Left ventricle myocardium inferior (tissue), 1 donor: ENCODE measurements around the gene BMP6. TPM values are rescaled to one million over a fixed set of nuclear protein-coding genes. Genes with fewer than 3 reads are reported as not detected.

Source experiments
- DNase-seq: peaks from one replicate; pipeline ENCODE4 v3.0.0-alpha.2; 2020
- H3K27ac ChIP-seq: fragments of 200-600 bp; replicated peaks from 2 replicates; pipeline ENCODE4 v1.8.0; 2021
- H3K27me3 ChIP-seq: fragments of 200-600 bp; 2 replicates; pipeline ENCODE4 v1.8.0; 2021; ENCODE audit warnings: low read depth
- H3K36me3 ChIP-seq: fragments of 200-600 bp; 2 replicates; pipeline ENCODE4 v1.8.0; 2021
- H3K4me1 ChIP-seq: fragments of 200-600 bp; 2 replicates; pipeline ENCODE4 v1.8.0; 2021
- H3K4me3 ChIP-seq: fragments of 200-600 bp; 2 replicates; pipeline ENCODE4 v1.8.0; 2021; ENCODE audit warnings: mild to moderate bottlenecking, moderate library complexity
- H3K9me3 ChIP-seq: fragments of 200-600 bp; replicated peaks from 2 replicates; pipeline ENCODE4 v1.8.0; 2021
- intact Hi-C: fragments of 100-400 bp; cut with micrococcal nuclease; formaldehyde crosslinking; loops from one replicate; pipeline ENCODE4 v1.11.0; 2022
- total RNA-seq: library from RNA; stranded (reverse); fragmentation: NEBNext Ultra II Directional; extraction: Animal tissue kit (Norgen Biotek cat#: 25700); gene quantifications from one replicate; pipeline ENCODE4 v1.2.1, GENCODE V29; 2021
- TF ChIP-seq, protein P1 (sequence below): fragments of 200-600 bp; IDR thresholded peaks from 2 replicates; pipeline ENCODE4 v1.8.0; 2021; ENCODE audit warnings: antibody characterized with exemption, mild to moderate bottlenecking, borderline replicate concordance
- donor health status: DM: no; HTN: yes; CAD: no; lungs with severe emphysema.

Gene BMP6
- total RNA-seq, 1 donor from 2014 or later, result 5.2 TPM

DNA sequence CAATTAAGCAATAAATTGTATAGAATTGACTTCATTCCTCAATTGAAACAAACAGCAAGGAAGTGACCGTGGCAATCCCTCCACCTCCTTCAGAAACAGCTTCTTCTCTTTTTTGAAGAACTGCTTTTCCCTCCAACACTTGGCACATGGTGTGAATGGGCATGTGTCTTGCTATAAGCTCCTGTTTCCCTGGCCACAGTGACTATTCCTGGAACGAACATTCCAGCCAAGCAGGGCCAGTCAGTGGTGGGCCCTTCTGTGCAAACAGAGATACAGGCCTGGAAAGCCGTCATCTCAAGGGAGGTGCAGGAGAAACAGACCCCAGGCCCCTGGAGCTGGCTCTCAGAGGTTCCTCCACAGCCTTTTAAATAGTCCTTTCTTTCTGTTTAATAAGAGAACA is 177.8 kb downstream of the BMP6 start:
- intact Hi-C loops, result no loop called here
- peaks cover 60% of the 10 kb centered on the region for H3K36me3 ChIP-seq
- no peaks in the 10 kb centered on the region for H3K9me3 ChIP-seq
- peaks cover 59% of the 10 kb centered on the region for H3K4me1 ChIP-seq
- TF ChIP-seq, protein P1, sequence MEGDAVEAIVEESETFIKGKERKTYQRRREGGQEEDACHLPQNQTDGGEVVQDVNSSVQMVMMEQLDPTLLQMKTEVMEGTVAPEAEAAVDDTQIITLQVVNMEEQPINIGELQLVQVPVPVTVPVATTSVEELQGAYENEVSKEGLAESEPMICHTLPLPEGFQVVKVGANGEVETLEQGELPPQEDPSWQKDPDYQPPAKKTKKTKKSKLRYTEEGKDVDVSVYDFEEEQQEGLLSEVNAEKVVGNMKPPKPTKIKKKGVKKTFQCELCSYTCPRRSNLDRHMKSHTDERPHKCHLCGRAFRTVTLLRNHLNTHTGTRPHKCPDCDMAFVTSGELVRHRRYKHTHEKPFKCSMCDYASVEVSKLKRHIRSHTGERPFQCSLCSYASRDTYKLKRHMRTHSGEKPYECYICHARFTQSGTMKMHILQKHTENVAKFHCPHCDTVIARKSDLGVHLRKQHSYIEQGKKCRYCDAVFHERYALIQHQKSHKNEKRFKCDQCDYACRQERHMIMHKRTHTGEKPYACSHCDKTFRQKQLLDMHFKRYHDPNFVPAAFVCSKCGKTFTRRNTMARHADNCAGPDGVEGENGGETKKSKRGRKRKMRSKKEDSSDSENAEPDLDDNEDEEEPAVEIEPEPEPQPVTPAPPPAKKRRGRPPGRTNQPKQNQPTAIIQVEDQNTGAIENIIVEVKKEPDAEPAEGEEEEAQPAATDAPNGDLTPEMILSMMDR, result no peak
- H3K27ac ChIP-seq, result no peak overlapping the region
- H3K4me3 ChIP-seq, result no peak overlapping the region
- no peak for DNase-seq
- H3K27me3 ChIP-seq, result no peaks in the 10 kb centered on the region

DNA sequence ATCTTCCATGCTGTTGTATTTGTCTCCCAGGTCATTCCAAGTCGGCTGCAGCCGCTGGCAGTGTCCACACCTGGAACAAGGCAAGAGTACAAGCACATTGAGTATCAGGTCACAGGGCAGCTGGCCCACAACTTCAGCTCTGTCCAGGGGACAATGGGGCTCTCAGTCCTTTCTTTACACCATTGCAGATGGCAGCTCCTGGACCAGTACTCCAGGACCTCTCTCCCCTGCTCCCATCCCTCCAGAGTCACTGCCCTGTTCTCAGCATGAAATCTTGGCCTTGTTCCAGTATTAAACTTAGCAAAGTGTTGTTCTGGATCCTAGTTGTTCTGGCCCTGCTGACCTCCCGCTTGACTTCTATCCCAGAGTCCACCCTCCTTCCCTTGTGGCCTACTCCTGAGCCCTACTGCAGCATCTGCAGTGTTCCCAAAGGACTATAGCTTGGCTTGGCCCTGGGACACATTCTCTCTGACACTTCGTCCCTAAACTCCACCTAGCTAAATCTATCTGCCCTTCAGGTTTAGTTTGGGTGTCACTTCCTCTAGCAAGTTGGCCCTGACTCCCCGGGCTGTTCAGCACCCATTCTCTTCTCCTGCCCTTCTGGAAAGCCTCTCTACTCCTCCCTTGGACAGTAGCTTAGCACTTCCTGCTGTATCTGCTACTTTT is 178.9 kb downstream of the BMP6 start:
- no peak overlapping the region for H3K4me3 ChIP-seq
- H3K36me3 ChIP-seq, result peaks cover 49% of the 10 kb centered on the region
- TF ChIP-seq, protein P1, result no peak
- H3K27me3 ChIP-seq, result no peaks in the 10 kb centered on the region
- DNase-seq, result no peak
- peaks cover 70% of the 10 kb centered on the region for H3K4me1 ChIP-seq
- intact Hi-C loops, result no loop called here
- no peaks in the 10 kb centered on the region for H3K9me3 ChIP-seq
- peak overlapping the region; percentile 53 for H3K27ac ChIP-seq

DNA sequence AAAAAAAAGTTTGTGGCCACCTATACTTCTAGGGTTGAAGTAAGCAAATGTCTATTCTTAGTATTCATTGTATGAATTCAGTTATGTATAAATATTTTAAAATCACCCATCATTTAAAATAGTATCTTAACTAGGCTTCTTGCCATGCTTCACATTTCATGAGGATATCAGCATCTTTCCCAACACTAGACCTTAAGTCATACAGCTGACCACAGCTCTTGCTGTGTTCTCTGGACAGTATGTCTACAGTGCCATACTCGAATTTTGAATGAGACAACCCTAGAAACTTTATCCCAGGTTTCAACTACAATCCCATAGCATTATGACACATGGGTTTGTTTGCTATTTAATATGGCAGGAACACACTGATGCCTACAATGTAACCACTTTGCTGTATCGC is 179.5 kb downstream of the BMP6 start:
- H3K27me3 ChIP-seq, result no peaks in the 10 kb centered on the region
- no peaks in the 10 kb centered on the region for H3K9me3 ChIP-seq
- TF ChIP-seq, protein P1, result no peak
- H3K4me3 ChIP-seq, result no peak overlapping the region
- peaks cover 76% of the 10 kb centered on the region for H3K4me1 ChIP-seq
- peak overlapping the region; percentile 53 for H3K27ac ChIP-seq
- H3K36me3 ChIP-seq, result peaks cover 42% of the 10 kb centered on the region
- intact Hi-C loops, result no loop called here
- DNase-seq, result no peak

DNA sequence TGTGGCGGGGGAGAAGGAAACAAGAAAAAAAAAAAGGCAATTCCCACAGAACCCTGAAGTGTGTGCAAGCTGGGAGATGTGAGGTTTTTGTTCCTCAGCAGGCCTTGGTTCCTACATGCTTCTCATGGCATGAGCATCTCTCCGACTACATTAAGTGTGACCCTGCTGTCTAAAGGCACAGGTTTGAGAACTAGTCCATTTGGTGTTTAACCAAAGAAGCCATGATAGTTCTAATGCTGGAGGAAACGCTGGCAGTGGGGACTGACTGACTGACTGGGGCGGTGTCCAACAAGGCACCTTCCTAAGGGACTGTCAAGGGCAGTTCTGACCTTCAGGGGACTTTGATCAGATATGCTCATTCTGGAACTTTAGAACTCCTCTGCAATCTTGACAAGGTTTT is 180.8 kb downstream of the BMP6 start:
- Histone ChIP-seq H3K36me3 (peaks cover 29% of the 10 kb centered on the region), H3K27me3 (no peaks in the 10 kb centered on the region), H3K9me3 (no peaks in the 10 kb centered on the region), H3K4me3 (no peak overlapping the region), H3K27ac (no peak overlapping the region), H3K4me1 (peaks cover 83% of the 10 kb centered on the region)
- intact Hi-C loops, result no loop called here
- DNase-seq, result no peak
- TF ChIP-seq, protein P1, result no peak

DNA sequence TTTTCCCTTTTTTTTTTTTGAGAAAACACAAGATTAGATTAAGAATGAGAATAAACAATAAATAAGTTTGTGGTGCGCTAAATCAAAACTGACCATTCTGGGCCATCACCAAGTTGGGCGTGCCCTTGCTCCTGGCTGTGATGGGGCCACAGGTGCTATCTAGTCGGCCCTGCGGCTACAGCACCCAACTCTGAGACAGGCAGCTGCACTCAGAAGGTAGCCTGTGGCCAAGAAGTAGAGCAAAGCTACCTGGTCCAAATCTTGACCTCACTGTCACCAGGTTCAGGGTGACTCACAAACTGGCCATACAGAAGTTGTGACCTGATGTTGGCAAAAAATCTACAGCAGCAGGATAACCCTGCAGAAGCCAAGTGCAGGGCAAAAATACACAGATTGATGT is 181.3 kb downstream of the BMP6 start:
- Histone ChIP-seq H3K36me3 (peaks cover 25% of the 10 kb centered on the region), H3K9me3 (no peaks in the 10 kb centered on the region), H3K27me3 (no peaks in the 10 kb centered on the region), H3K4me3 (no peak overlapping the region), H3K4me1 (peaks cover 78% of the 10 kb centered on the region), H3K27ac (no peak overlapping the region)
- intact Hi-C loops, result no loop called here
- TF ChIP-seq, protein P1, result no peak
- no peak for DNase-seq
